Myocyte (in vitro differentiated cells): ENCODE results near the gene NEK2. TPM values are rescaled to one million over a fixed set of nuclear protein-coding genes. Genes with fewer than 3 reads are reported as not detected.

Source experiments
- total RNA-seq: library from RNA; depleted of rRNA; stranded (reverse); fragments of >200 nt; gene quantifications from 2 replicates; pipeline ENCODE4 v1.2.3, GENCODE V29; 2014

Gene NEK2
- total RNA-seq, 1 donor from 2014 or later: 0.19 TPM

Other genes starting within 250 kb of the NEK2 start
- 0.52 and 0.56 TPM in 2 replicates for gene RD3, start 183.5 kb downstream of the NEK2 start, total RNA-seq
- gene SLC30A1, start 96.5 kb downstream of the NEK2 start, total RNA-seq: 16.3 and 20.4 TPM in 2 replicates
- gene LPGAT1, start 155.1 kb upstream of the NEK2 start, total RNA-seq: 32.7 and 46.3 TPM in 2 replicates